B cell (primary cell): ENCODE data around the gene ATP5PB. TPM values are rescaled to one million over a fixed set of nuclear protein-coding genes. Genes with fewer than 3 reads are reported as not detected.

Source experiments
- ATAC-seq: fragments of 200-7000 bp; cut with Tn5 transposase; one replicate; pipeline ENCODE4 v1.10.0; 2021; ENCODE audit warnings: low read depth, mild to moderate bottlenecking, moderate number of reproducible peaks, moderate library complexity
- CTCF ChIA-PET: fragments of 350-600 bp; sonication (Branson Sonifier 250); formaldehyde crosslinking; loops from one replicate; lab custom pipeline; 2021; ENCODE audit warnings: antibody characterized with exemption, inconsistent platforms; lab: Charles Lee
- POLR2A ChIA-PET: fragments of 350-600 bp; sonication (Branson Sonifier 250); formaldehyde crosslinking; loops from one replicate; lab custom pipeline; 2021; ENCODE audit warnings: antibody characterized with exemption; lab: Charles Lee
- DNase-seq: peaks from one replicate; pipeline ENCODE4 v3.0.0; 2013
- H2AFZ ChIP-seq: 2 replicates; pipeline ENCODE4 v1.6.1; 2012; ENCODE audit warnings: mild to moderate bottlenecking, low read depth, low read length; ENCODE audit not compliant: insufficient read depth, poor library complexity, severe bottlenecking
- H3K27ac ChIP-seq, 2 donors: 1 replicate in 1 of 2; 2 replicates in 1 of 2; pipeline ENCODE4 v1.5.1; 2012 to 2013; ENCODE audit warnings: low read length in 2 of 2, mild to moderate bottlenecking in 2 of 2, moderate library complexity in 1 of 2
- H3K27me3 ChIP-seq, 4 experiments: fragments of 200-600 bp in 1 of 4; sonication (generic) in 1 of 4; replicated peaks in 1 of 4; 1 replicate in 2 of 4; 2 replicates in 2 of 4; pipeline versions ENCODE4 v1.6.1 to v1.7.0; 2013 to 2016; ENCODE audit warnings: low read length in 3 of 4, mild to moderate bottlenecking in 2 of 4, mixed read lengths in 1 of 4, moderate library complexity in 1 of 4; ENCODE audit not compliant: insufficient read depth in 4 of 4, control insufficient read depth in 3 of 4; ENCODE audit errors: control extremely low read depth in 1 of 4
- H3K36me3 ChIP-seq, 2 experiments: replicated peaks in 1 of 2; 1 replicate in 1 of 2; 2 replicates in 1 of 2; pipeline versions ENCODE4 v1.6.1 to v1.7.1; 2013; ENCODE audit warnings: low read length in 1 of 2; ENCODE audit not compliant: insufficient read depth in 2 of 2, control insufficient read depth in 1 of 2; ENCODE audit errors: control extremely low read depth in 1 of 2, extremely low read depth in 1 of 2
- H3K4me1 ChIP-seq, 2 donors: fragments of 200-600 bp in 1 of 2; sonication (generic) in 1 of 2; 1 replicate in 1 of 2; 2 replicates in 1 of 2; pipeline versions ENCODE4 v1.5.1 to v1.6.1; 2013 to 2017; ENCODE audit warnings: low read length in 2 of 2; ENCODE audit not compliant: control insufficient read depth in 2 of 2, insufficient read depth in 2 of 2
- H3K4me2 ChIP-seq: replicated peaks from 2 replicates; pipeline ENCODE3; 2012; ENCODE audit warnings: mild to moderate bottlenecking, low read depth, low read length; ENCODE audit not compliant: poor library complexity, severe bottlenecking
- H3K4me3 ChIP-seq, 5 experiments: fragments of 200-600 bp in 1 of 5; sonication (generic) in 1 of 5; 1 replicate in 3 of 5; 2 replicates in 2 of 5; pipeline versions ENCODE4 v1.5.1 to v1.7.0; 2011 to 2016; ENCODE audit warnings: low read length in 4 of 5, mild to moderate bottlenecking in 4 of 5, low read depth in 2 of 5, control low read depth in 1 of 5, moderate library complexity in 1 of 5; ENCODE audit not compliant: insufficient read depth in 1 of 5; ENCODE audit errors: control extremely low read depth in 1 of 5, extremely low read depth in 1 of 5
- H3K79me2 ChIP-seq: fragments of 200-600 bp; sonication (generic); one replicate; pipeline ENCODE4 v1.6.0; 2016; ENCODE audit warnings: low read length; ENCODE audit not compliant: control insufficient read depth, insufficient read depth
- H3K9ac ChIP-seq: fragments of 200-600 bp; sonication (generic); 2 replicates; pipeline ENCODE4 v1.6.1; 2017; ENCODE audit warnings: mild to moderate bottlenecking, low read length, moderate library complexity
- H3K9me3 ChIP-seq, 3 donors: one replicate each; pipeline versions ENCODE4 v1.6.1 to v1.7.1; 2013; ENCODE audit warnings: low read length in 2 of 3; ENCODE audit not compliant: control insufficient read depth in 2 of 3, insufficient read depth in 1 of 3; ENCODE audit errors: control extremely low read depth in 1 of 3
- H4K20me1 ChIP-seq: 2 replicates; pipeline ENCODE4 v1.6.0; 2012; ENCODE audit warnings: mild to moderate bottlenecking, low read length; ENCODE audit not compliant: insufficient read depth, control insufficient read depth, poor library complexity, severe bottlenecking
- H3K27ac Mint-ChIP-seq: one replicate; pipeline ENCODE4 v1.8.0; 2021; ENCODE audit warnings: mixed read lengths
- H3K27me3 Mint-ChIP-seq: one replicate; pipeline ENCODE4 v1.8.0; 2021; ENCODE audit warnings: mixed read lengths
- H3K4me1 Mint-ChIP-seq: one replicate; pipeline ENCODE4 v1.8.0; 2021; ENCODE audit warnings: mixed read lengths
- H3K4me3 Mint-ChIP-seq: one replicate; pipeline ENCODE4 v1.8.0; 2021; ENCODE audit warnings: mixed read lengths
- H3K9me3 Mint-ChIP-seq: one replicate; pipeline ENCODE4 v1.8.0; 2022; ENCODE audit warnings: mixed read lengths; ENCODE audit not compliant: insufficient read depth
- EZH2 ChIP-seq: IDR thresholded peaks from 2 replicates; pipeline ENCODE4 v1.6.1; 2012; ENCODE audit warnings: borderline replicate concordance, low read depth, mild to moderate bottlenecking, moderate library complexity, low read length; ENCODE audit not compliant: insufficient read depth, poor library complexity, severe bottlenecking
- WGBS: methylation state at CpG from one replicate; pipeline ENCODE4 v1.1.5; 2013; ENCODE audit warnings: missing lambda C conversion rate; ENCODE audit not compliant: insufficient coverage; 5-methylcytosine and 5-hydroxymethylcytosine counted together
- intact Hi-C: fragments of 100-400 bp; cut with micrococcal nuclease; formaldehyde crosslinking; loops from one replicate; pipeline ENCODE4 v1.10.0; 2022
- polyA plus RNA-seq: library from polyadenylated mRNA; depleted of rRNA; stranded (reverse); fragments of >200 nt; gene quantifications from 2 replicates; pipeline ENCODE4 v1.2.3, GENCODE V29; 2012
- total RNA-seq, 2 donors: library from RNA; stranded (reverse); fragments of 120-200 nt in 1 of 2; gene quantifications; 1 replicate in 1 of 2; 2 replicates in 1 of 2; pipeline versions ENCODE4 v1.2.3 to v1.2.4, GENCODE V29; 2013 to 2022
- TF ChIP-seq, protein P1 (sequence below): fragments of 200-600 bp; IDR thresholded peaks from one replicate; pipeline ENCODE4 v1.8.0; 2022; ENCODE audit warnings: antibody characterized with exemption, mild to moderate bottlenecking

ATP5PB gene
- total and polyA plus RNA-seq, 2 donors (not counting 1 experiment from before 2014, with no cell fraction given): 81.2 to 110 TPM

DNA sequence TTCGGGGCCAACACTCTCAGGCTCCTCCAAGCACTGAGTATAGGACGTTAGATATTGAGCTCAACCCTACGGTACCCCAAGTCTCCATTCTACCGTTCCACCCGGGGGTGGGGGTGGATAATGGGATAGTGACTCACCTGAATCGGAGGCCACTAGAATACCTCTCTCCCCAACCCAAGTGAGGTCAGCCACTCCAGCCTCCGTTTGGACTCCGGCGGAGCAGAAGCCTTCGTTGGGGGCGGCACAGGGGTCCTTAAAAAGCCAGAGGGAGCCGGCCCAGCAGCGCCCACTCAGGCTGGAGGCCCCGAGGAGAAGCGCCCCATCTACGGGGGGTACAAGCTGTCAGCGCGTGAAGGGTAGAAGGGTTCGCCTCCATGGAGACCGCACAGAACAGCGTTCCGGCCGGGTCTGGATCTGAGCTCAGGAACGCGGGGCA is 764 bp upstream of the ATP5PB start:
- Histone ChIP-seq H2AFZ (peak overlapping the region; percentile 97), H3K9ac (peak overlapping the region; percentile 99), H3K79me2 (peaks cover 56% of the 10 kb centered on the region), H3K27ac (peak overlapping the region; percentile 60 to 95), H3K4me1 (peaks cover 41 to 48% of the 10 kb centered on the region in 2 donors), H3K36me3 (peaks cover 0 to 46% of the 10 kb centered on the region in 2 experiments), H3K9me3 (no peaks in the 10 kb centered on the region), H4K20me1 (peaks cover 17% of the 10 kb centered on the region), H3K27me3 (no peaks in the 10 kb centered on the region), H3K4me2 (peak overlapping the region; percentile 94), H3K4me3 (peak overlapping the region; percentile 76 to 94 (median 85))
- H3K27me3 Mint-ChIP-seq: no peaks in the 10 kb centered on the region
- ChIA-PET POLR2A (interaction anchor here (0.5 to 1.8 kb wide), 7 partner anchors 17 to 308 kb away, joined by 3 to 8 read pairs (median 3); no protein-coding TSS in a partner anchor), CTCF (interaction anchor here (0.9 to 3.5 kb wide), 8 partner anchors 11 to 308 kb away, joined by 3 to 20 read pairs (median 6); no protein-coding TSS in a partner anchor)
- H3K4me3 Mint-ChIP-seq: peak overlapping the region; percentile 100
- peaks cover 67% of the 10 kb centered on the region for H3K4me1 Mint-ChIP-seq
- 2% methylated on average over 19 of the region's 25 CpGs for WGBS
- H3K27ac Mint-ChIP-seq: peak overlapping the region; percentile 99
- intact Hi-C loops: loop anchor here (2.0 to 10.0 kb wide), 5 partner anchors 60 to 1626 kb away; partner anchors contain the start of genes CEPT1, DRAM2 and LRIG2
- ATAC-seq (peak; percentile 1), DNase-seq (no peak)
- H3K9me3 Mint-ChIP-seq: no peaks in the 10 kb centered on the region
- TF ChIP-seq EZH2: no peak
- TF ChIP-seq, protein P1, sequence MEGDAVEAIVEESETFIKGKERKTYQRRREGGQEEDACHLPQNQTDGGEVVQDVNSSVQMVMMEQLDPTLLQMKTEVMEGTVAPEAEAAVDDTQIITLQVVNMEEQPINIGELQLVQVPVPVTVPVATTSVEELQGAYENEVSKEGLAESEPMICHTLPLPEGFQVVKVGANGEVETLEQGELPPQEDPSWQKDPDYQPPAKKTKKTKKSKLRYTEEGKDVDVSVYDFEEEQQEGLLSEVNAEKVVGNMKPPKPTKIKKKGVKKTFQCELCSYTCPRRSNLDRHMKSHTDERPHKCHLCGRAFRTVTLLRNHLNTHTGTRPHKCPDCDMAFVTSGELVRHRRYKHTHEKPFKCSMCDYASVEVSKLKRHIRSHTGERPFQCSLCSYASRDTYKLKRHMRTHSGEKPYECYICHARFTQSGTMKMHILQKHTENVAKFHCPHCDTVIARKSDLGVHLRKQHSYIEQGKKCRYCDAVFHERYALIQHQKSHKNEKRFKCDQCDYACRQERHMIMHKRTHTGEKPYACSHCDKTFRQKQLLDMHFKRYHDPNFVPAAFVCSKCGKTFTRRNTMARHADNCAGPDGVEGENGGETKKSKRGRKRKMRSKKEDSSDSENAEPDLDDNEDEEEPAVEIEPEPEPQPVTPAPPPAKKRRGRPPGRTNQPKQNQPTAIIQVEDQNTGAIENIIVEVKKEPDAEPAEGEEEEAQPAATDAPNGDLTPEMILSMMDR: no peak

DNA sequence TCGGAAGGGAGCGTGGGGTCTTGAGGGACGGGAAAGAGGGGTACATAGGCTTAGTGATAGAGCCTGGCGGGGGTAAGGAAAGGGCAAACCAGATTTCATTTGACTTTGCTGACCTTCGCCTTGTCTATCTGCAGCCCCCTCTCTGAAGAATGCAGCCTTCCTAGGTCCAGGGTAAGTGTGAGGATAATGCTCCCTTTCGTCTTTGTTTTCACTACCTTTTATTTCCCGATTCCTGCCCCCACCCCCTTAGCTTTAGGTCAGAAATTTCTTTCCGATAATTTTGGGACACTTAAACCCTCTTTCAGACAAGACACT is 396 bp downstream of the ATP5PB start:
- peaks cover 0 to 46% of the 10 kb centered on the region in 2 experiments for H3K36me3 ChIP-seq
- Mint-ChIP-seq H3K27ac (peak overlapping the region; percentile 99), H3K4me1 (peaks cover 76% of the 10 kb centered on the region), H3K27me3 (no peaks in the 10 kb centered on the region), H3K4me3 (peak overlapping the region; percentile 100), H3K9me3 (no peaks in the 10 kb centered on the region)
- H3K4me2 ChIP-seq: peak overlapping the region; percentile 94
- 0% methylated on average over 5 of the region's 8 CpGs for WGBS
- TF ChIP-seq, protein P1: no peak
- no peak for TF ChIP-seq EZH2
- peaks cover 42 to 51% of the 10 kb centered on the region in 2 donors for H3K4me1 ChIP-seq
- POLR2A ChIA-PET: interaction anchor here (0.7 to 1.2 kb wide), 2 partner anchors 54 to 57 kb away, joined by 3 to 6 read pairs; no protein-coding TSS in a partner anchor
- no peaks in the 10 kb centered on the region for H3K9me3 ChIP-seq
- H2AFZ ChIP-seq: peak overlapping the region; percentile 97
- peaks cover 67% of the 10 kb centered on the region for H3K79me2 ChIP-seq
- no peaks in the 10 kb centered on the region for H3K27me3 ChIP-seq
- peaks cover 24% of the 10 kb centered on the region for H4K20me1 ChIP-seq
- peak overlapping the region; percentile 99 for H3K9ac ChIP-seq
- DNase-seq: no peak
- H3K4me3 ChIP-seq: peak overlapping the region; percentile 76 to 94 (median 85)
- CTCF ChIA-PET: interaction anchor here (0.8 to 2.2 kb wide), 3 partner anchors 31 to 139 kb away, joined by 3 to 14 read pairs (median 4); no protein-coding TSS in a partner anchor
- intact Hi-C loops: loop anchor here (1.0 to 10.0 kb wide), 7 partner anchors 22 to 1625 kb away; partner anchors contain the start of genes CEPT1, DDX20, DRAM2 and LRIG2
- no peak for ATAC-seq
- peak overlapping the region; percentile 60 to 95 for H3K27ac ChIP-seq
